Liver (tissue), 9 donors: ENCODE data around the gene TNS3. TPM values are rescaled to one million over a fixed set of nuclear protein-coding genes. Genes with fewer than 3 reads are reported as not detected.

Source experiments
- DNase-seq: peaks from one replicate; pipeline ENCODE4 v3.0.0-alpha.2; 2017; ENCODE audit warnings: low spot score
- H3K27ac ChIP-seq, 2 donors: one replicate each; pipeline ENCODE4 v1.7.0; 2013; ENCODE audit warnings: inconsistent platforms in 2 of 2, low read length in 2 of 2, control low read depth in 1 of 2, low read depth in 1 of 2, mild to moderate bottlenecking in 1 of 2
- H3K27me3 ChIP-seq, 4 donors: one replicate each; pipeline versions ENCODE4 v1.6.1 to v1.7.0; 2013; ENCODE audit warnings: low read length in 3 of 4, inconsistent platforms in 1 of 4, mild to moderate bottlenecking in 1 of 4, moderate library complexity in 1 of 4; ENCODE audit not compliant: control insufficient read depth in 4 of 4, insufficient read depth in 4 of 4
- H3K36me3 ChIP-seq, 4 donors: one replicate each; pipeline versions ENCODE4 v1.6.1 to v1.7.0; 2013; ENCODE audit warnings: low read length in 3 of 4, mild to moderate bottlenecking in 3 of 4, low read depth in 1 of 4, moderate library complexity in 1 of 4; ENCODE audit not compliant: control insufficient read depth in 4 of 4, insufficient read depth in 3 of 4
- H3K4me1 ChIP-seq, 4 donors: one replicate each; pipeline versions ENCODE4 v1.6.1 to v1.7.0; 2013; ENCODE audit warnings: low read length in 3 of 4, mild to moderate bottlenecking in 3 of 4, moderate library complexity in 1 of 4; ENCODE audit not compliant: control insufficient read depth in 4 of 4, insufficient read depth in 4 of 4
- H3K4me3 ChIP-seq, 3 donors: one replicate each; pipeline versions ENCODE4 v1.6.1 to v1.7.0; 2013; ENCODE audit warnings: low read length in 3 of 3, control low read depth in 1 of 3, low read depth in 1 of 3, mild to moderate bottlenecking in 1 of 3
- H3K9ac ChIP-seq, 2 donors: one replicate each; pipeline ENCODE4 v1.7.0; 2013; ENCODE audit warnings: low read length in 2 of 2, mild to moderate bottlenecking in 2 of 2, moderate library complexity in 2 of 2, control low read depth in 1 of 2, low read depth in 1 of 2
- H3K9me3 ChIP-seq, 4 donors: one replicate each; pipeline versions ENCODE4 v1.6.1 to v1.7.0; 2013; ENCODE audit warnings: low read length in 3 of 4; ENCODE audit not compliant: control insufficient read depth in 4 of 4
- ATF3 ChIP-seq: IDR thresholded peaks from 2 replicates; pipeline ENCODE4 v1.6.1; 2016; ENCODE audit warnings: antibody characterized with exemption
- EGR1 ChIP-seq, 2 donors: IDR thresholded peaks; 2 replicates each; pipeline ENCODE4 v1.6.1; 2016 to 2018; ENCODE audit warnings: antibody characterized with exemption in 2 of 2, low read depth in 2 of 2
- FOXA1 ChIP-seq: IDR thresholded peaks from 2 replicates; pipeline ENCODE4 v1.6.1; 2016; ENCODE audit warnings: antibody characterized with exemption
- FOXA2 ChIP-seq: IDR thresholded peaks from 2 replicates; pipeline ENCODE4 v1.6.1; 2016; ENCODE audit warnings: antibody characterized with exemption
- JUND ChIP-seq, 2 donors: IDR thresholded peaks; 2 replicates each; pipeline ENCODE4 v1.6.1; 2016; ENCODE audit warnings: antibody characterized with exemption in 2 of 2
- RAD21 ChIP-seq, 2 donors: IDR thresholded peaks; 2 replicates each; pipeline ENCODE4 v1.6.1; 2016; ENCODE audit warnings: antibody characterized with exemption in 2 of 2, mild to moderate bottlenecking in 2 of 2
- SP1 ChIP-seq: IDR thresholded peaks from 2 replicates; pipeline ENCODE4 v1.6.1; 2018; ENCODE audit warnings: antibody characterized with exemption, mild to moderate bottlenecking
- YY1 ChIP-seq: IDR thresholded peaks from 2 replicates; pipeline ENCODE4 v1.6.1; 2016; ENCODE audit warnings: antibody characterized with exemption, mild to moderate bottlenecking
- WGBS: extraction: QIAGEN DNeasy Blood & Tissue Kit; methylation state at CpG from one replicate; pipeline ENCODE4 v1.1.7; 2013; 5-methylcytosine and 5-hydroxymethylcytosine counted together
- polyA plus RNA-seq, 2 donors: library from polyadenylated mRNA; stranded (reverse) in 1 of 2; unstranded in 1 of 2; fragments of 200-250 nt in 1 of 2; fragments of >200 nt in 1 of 2; fragmentation: Nextera tagmentation in 1 of 2; extraction: Ambion mirVana in 1 of 2; gene quantifications; one replicate each; pipeline versions ENCODE4 v1.2.1 to v1.2.3, GENCODE V29; 2013 to 2015
- total RNA-seq, 2 donors: library from RNA; depleted of rRNA; stranded (reverse); fragments of >200 nt; gene quantifications; one replicate each; pipeline ENCODE4 v1.2.3, GENCODE V29; 2014
- TF ChIP-seq, protein P1 (sequence below): IDR thresholded peaks from 2 replicates; pipeline ENCODE4 v1.6.1; 2016; ENCODE audit warnings: antibody characterized with exemption
- TF ChIP-seq, protein P2 (sequence below): fragments of 150-350 bp; IDR thresholded peaks from 2 replicates; pipeline ENCODE4 v1.5.1; 2017; ENCODE audit warnings: improper control_type of control experiment, low read depth, low read length; ENCODE audit not compliant: missing input control
- TF ChIP-seq, protein P3 (sequence below): IDR thresholded peaks from 2 replicates; pipeline ENCODE4 v1.6.1; 2016; ENCODE audit warnings: antibody characterized with exemption
- donor health status: healthy.
- donor health status: healthy.
- donor health status: healthy.
- donor health status: healthy.
- donor health status: healthy.

The TNS3 gene
- total and polyA plus RNA-seq, 4 donors = 16.8 to 100 (median 29.5) TPM

- Histone ChIP-seq H3K9ac (peak overlapping the region in 1 of 2 donors; percentile 33), H3K36me3 (peaks cover 0 to 2% (median 0%) of the 10 kb centered on the region in 4 donors), H3K9me3 (no peaks in the 10 kb centered on the region), H3K27ac (peak overlapping the region; percentile 87 to 94), H3K27me3 (no peaks in the 10 kb centered on the region), H3K4me1 (peaks cover 23 to 82% (median 63%) of the 10 kb centered on the region in 4 donors), H3K4me3 (no peak overlapping the region)
- WGBS = 52% methylated on average over 3 of the region's 3 CpGs
- no peak for DNase-seq
- TF ChIP-seq JUND (IDR thresholded peaks at IDR 0.05) = no peak
- TF ChIP-seq, protein P1, sequence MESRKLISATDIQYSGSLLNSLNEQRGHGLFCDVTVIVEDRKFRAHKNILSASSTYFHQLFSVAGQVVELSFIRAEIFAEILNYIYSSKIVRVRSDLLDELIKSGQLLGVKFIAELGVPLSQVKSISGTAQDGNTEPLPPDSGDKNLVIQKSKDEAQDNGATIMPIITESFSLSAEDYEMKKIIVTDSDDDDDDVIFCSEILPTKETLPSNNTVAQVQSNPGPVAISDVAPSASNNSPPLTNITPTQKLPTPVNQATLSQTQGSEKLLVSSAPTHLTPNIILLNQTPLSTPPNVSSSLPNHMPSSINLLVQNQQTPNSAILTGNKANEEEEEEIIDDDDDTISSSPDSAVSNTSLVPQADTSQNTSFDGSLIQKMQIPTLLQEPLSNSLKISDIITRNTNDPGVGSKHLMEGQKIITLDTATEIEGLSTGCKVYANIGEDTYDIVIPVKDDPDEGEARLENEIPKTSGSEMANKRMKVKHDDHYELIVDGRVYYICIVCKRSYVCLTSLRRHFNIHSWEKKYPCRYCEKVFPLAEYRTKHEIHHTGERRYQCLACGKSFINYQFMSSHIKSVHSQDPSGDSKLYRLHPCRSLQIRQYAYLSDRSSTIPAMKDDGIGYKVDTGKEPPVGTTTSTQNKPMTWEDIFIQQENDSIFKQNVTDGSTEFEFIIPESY = no peak
- TF ChIP-seq FOXA1 = no peak
- TF ChIP-seq EGR1 (IDR thresholded peaks at IDR 0.05; ENCODE audit: low read depth in 2 of 2) = no peak
- TF ChIP-seq, protein P2, sequence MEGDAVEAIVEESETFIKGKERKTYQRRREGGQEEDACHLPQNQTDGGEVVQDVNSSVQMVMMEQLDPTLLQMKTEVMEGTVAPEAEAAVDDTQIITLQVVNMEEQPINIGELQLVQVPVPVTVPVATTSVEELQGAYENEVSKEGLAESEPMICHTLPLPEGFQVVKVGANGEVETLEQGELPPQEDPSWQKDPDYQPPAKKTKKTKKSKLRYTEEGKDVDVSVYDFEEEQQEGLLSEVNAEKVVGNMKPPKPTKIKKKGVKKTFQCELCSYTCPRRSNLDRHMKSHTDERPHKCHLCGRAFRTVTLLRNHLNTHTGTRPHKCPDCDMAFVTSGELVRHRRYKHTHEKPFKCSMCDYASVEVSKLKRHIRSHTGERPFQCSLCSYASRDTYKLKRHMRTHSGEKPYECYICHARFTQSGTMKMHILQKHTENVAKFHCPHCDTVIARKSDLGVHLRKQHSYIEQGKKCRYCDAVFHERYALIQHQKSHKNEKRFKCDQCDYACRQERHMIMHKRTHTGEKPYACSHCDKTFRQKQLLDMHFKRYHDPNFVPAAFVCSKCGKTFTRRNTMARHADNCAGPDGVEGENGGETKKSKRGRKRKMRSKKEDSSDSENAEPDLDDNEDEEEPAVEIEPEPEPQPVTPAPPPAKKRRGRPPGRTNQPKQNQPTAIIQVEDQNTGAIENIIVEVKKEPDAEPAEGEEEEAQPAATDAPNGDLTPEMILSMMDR = no peak
- TF ChIP-seq FOXA2 = no peak
- TF ChIP-seq, protein P3, sequence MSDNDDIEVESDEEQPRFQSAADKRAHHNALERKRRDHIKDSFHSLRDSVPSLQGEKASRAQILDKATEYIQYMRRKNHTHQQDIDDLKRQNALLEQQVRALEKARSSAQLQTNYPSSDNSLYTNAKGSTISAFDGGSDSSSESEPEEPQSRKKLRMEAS = no peak
- no peak for TF ChIP-seq SP1
- no peak for TF ChIP-seq RAD21 (IDR thresholded peaks at IDR 0.05)
- TF ChIP-seq ATF3 = no peak
Observed at GRCh38 chr7:47451851-47452205, 130.1 kb downstream of the TNS3 start.

DNA sequence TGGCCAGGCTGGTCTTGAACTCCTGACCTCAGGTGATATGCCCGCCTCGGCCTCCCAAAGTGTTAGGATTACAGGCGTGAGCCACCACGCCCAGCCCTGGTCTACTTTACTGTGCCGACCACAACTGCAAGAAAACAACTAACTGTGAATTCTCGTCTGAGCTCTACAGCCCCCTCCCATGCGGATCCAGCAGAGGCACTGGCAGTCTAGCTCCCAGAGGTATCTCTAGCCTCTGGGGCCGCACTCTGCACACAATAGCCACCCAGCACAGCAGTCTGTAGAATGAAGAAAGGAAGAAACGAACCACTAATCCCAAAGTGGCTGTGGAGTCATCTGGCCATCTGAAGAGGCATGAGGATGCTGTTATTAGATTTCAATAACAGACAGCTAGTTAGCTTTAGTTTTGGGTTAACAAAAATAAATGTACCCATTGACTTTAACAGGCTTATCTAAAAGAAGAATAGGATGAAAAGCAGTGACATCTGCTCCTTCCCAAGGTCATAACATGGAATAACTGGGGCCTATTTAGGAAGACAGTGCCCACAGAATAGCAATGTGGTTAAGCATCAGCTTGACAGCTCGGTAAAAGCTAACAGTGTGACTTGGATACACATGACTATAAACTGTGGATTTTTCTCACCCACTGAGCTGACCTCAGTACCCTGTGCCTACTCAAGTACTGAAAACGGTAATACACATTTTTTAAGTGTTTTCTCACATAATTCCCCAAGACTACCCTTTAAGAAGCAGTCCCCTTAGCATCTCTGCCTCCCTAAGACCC, 131.9 kb downstream of the TNS3 start:
- WGBS = 89% methylated on average over 11 of the region's 11 CpGs
- H3K36me3 ChIP-seq = peaks cover 0 to 2% (median 0%) of the 10 kb centered on the region in 4 donors
- peak overlapping the region; percentile 70 to 94 for H3K27ac ChIP-seq
- TF ChIP-seq YY1 = no peak
- TF ChIP-seq FOXA1 = no peak
- TF ChIP-seq, protein P1 = no peak
- no peak for DNase-seq
- no peak overlapping the region for H3K9ac ChIP-seq
- H3K9me3 ChIP-seq = no peaks in the 10 kb centered on the region
- H3K27me3 ChIP-seq = no peaks in the 10 kb centered on the region
- H3K4me1 ChIP-seq = peaks cover 18 to 82% (median 64%) of the 10 kb centered on the region in 4 donors
- H3K4me3 ChIP-seq = no peak overlapping the region
